HG02610 (cell line): ENCODE results near the gene PEA15.
A peak's percentile ranks its signal among the peaks of the same experiment; 100 is the strongest.

Experiments used
- ATAC-seq: cut with Tn5 transposase; IDR thresholded peaks from one replicate; pipeline ENCODE4 v1.9.1; 2021; ENCODE audit warnings: mild to moderate bottlenecking, moderate library complexity; ENCODE audit not compliant: unreplicated experiment

Gene PEA15, protein sequence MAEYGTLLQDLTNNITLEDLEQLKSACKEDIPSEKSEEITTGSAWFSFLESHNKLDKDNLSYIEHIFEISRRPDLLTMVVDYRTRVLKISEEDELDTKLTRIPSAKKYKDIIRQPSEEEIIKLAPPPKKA

DNA sequence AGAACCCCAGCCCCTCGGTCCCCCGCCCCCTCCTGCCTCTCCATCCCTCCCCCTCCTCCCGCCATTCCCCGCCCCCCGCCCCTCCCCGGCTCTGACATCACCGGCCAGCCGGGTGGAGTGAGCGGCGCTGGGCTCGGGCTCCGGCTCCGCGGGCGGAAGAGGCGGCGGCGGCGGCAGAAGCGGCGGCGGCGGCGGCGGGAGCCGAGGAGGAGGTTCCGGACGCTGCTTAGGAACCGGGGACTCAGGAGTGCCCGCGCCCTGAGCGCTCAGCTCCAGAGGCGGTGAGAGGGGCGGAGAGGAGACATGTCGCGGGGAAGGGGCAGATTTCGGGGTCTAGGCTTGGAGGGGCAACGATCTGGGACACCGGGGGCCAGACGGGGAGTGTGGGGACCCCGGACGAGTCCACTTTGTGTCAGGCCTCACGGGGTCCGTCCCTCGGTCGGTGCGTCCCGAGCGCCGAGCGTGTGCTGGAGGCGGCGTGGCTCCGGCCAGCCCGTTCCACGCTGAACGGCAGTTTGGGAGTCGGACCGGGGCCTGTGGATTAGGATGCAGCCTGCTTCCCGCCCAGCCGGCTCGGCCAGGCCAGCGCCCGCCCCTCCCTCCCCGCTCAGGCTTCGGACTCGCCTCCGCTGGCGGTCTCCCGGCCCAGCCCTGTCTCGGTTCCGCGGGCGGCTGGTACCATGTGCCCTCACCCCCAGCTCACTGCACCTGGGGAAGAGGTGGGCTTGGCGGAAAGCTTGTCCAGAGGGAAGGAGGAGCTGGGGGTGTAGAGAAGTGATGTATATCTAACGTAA lies at the start of gene PEA15:
Gene PEA15, plus strand, starts transcription at position 143 of the 794 bp plus-strand sequence. CDS start 6,161 bp downstream, outside the sequence.
- ATAC-seq, result peak; percentile 42

DNA sequence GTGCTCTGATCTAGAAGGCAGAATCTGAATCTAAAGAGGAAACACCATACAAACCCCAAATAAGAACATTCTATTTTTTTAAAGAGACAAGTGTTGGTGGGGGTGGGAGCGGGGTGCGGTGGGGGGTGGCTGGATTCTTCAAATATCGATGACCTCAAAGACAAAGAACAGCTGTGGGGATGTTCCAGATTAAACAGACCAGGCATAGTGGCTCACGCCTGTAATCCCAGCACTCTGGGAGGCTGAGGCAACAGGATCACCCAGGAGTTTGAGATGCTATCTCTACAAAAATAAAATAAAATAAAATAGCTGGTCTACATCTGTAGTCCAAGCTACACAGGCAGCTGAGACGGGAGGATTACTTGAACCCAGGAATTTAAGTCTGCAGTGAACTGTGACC lies 48.8 kb upstream of the PEA15 start:
- ATAC-seq, result no peak

DNA sequence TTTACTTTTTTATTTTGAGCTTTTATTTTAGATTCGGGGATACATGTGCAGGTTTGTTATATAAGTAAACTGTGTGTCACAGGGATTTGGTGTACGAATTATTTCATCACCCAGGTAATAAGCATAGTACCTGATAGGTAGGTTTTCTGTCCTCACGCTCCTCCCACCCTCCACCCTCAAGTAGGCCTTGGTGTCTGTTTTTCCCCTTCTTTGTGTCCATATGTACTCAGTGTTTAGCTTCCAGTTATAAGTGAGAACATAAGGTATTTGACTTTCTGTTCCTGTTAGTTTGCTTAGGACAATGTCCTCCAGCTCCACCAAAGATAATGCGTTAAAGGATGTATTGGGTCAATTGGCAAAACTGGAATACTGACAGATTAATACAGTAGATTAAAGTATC lies 48.0 kb upstream of the PEA15 start:
- no peak for ATAC-seq

DNA sequence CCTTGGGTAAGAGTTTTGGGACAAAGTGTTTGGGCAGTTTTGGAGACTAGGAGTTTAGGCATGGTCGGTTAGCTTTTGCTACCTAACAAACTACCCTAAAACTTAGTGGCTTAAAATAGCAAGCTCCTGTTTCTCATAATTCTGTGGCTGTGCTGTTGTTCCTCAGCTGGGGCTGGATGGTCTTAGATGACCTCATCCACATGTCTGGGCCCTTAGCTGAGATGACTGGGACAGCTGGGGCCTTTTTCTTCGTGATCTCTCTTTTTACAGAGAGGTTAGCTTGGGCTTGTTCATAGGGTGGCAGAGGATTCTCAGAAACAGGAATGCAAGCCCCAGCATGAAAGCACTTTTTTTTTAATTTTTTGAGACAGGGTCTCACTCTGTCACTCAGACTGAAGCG lies 47.2 kb upstream of the PEA15 start:
- ATAC-seq, result no peak

DNA sequence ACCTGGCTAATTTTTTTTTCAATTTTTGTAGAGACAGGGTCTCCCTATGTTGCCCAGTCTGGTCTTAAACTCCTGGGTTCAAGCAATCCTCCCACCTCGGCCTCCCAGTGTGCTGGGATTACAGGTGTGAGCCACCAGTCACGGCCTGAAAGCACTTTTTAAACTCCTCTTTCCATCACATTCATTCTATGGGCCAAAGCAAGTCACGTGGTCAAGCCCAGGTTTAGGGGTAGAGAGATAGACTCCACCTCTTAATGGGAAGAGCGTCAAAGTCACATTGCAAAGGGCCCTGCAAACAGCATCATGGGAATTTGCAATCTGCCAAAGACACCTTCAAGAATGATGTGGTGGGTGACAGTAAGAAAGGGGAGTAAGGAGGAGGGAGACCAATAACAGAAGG lies 46.6 kb upstream of the PEA15 start:
- no peak for ATAC-seq

DNA sequence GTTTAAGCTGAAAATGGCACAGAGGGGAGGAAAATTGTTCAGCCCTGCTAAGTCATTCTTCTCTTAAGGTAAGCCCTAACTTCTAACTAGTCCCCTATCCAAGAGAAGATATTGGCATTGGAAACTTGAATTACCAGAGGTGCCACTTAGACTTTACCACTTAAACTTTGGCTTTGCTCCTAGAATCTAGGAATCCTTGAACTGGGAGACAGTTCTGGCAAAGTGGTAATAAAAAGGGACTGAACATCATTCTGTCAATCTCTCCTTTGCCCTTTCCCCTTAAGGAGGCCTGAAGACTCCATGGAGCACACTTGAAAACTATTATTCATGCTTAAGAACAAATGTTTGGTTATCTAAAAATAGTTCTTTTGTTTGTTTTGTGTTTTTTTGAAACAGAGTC lies 45.3 kb upstream of the PEA15 start:
- ATAC-seq, result no peak

DNA sequence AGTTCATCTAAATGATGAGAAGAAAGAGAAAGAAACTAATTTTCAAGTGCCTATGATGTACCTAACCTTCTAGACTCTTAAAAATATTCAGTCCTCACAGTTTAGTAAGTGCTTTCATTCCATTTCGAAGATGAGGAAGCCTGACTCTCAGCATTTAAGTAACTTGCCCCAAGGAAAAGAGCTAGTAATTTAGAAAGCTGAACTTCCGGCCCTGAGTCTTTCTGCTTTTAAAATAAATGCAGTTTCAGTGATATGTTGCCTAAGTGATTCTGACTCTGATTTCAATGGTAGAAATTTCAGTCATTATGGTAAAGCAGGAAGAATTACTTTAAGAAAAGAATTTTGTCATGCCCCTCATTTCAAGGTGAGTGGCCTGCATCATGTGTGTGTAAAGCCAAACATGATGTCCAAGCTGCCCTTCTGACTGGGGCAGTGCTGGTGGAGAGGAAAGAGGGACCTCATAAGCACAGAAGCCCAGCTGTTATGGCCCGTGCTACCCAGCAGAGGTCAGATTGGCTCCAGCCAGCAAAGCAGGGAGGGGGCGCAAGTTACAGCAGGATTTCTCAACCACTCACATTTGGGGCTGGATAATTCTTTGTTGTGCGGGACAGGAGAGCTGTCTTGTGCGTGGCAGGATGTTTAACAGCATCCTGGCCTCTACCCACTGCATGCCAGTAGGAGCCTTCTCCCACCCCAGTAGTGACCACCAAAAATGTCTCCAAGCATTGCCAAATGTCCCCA lies 43.0 kb upstream of the PEA15 start:
- ATAC-seq, result no peak

DNA sequence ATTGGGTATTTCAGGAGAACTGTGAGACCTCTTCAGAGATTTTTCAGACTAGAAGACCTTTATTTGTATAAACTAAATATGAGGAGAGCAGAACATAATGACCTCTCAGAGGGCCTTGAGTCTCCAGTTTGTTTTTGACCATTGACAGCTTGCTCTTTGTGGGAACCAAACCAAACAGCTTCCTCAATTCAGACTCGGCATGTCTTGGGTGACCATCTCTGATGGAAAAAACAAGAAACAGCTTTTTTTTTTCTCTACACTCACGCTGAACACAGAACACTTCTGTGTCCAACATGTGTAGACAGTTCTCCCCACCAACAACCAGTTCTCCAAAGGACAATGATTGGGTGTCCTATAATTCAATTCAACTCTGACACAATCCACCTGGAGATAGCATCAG lies 42.3 kb upstream of the PEA15 start:
- no peak for ATAC-seq

DNA sequence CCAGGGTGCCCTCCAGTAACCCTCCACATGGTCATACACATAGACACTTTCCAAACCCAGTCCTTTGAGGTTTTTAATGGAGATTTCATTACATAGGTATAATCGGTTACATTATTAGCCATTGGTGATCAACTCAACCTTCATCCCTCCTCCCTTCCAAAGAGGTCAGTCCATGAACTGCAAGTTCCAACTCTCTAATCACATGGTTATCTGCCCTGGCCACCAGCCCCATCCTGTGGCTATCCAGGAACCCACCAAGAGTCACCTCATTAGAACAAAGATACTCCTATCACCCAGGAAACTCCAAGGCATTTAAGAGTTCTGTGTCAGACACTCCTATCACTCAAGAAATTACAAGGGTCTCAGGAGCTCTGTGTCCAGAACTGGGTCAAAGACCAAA lies 41.6 kb upstream of the PEA15 start:
- no peak for ATAC-seq

DNA sequence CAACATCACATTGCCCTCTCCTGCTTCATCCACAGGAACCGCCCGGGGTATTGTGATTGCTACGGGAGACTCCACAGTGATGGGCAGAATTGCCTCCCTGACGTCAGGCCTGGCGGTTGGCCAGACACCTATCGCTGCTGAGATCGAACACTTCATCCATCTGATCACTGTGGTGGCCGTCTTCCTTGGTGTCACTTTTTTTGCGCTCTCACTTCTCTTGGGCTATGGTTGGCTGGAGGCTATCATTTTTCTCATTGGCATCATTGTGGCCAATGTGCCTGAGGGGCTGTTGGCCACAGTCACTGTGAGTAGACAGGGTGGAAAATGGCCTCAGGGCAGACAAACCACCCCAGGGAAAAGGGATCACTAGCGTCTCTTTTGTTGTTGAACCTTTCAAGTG lies 41.1 kb upstream of the PEA15 start:
- ATAC-seq, result no peak

DNA sequence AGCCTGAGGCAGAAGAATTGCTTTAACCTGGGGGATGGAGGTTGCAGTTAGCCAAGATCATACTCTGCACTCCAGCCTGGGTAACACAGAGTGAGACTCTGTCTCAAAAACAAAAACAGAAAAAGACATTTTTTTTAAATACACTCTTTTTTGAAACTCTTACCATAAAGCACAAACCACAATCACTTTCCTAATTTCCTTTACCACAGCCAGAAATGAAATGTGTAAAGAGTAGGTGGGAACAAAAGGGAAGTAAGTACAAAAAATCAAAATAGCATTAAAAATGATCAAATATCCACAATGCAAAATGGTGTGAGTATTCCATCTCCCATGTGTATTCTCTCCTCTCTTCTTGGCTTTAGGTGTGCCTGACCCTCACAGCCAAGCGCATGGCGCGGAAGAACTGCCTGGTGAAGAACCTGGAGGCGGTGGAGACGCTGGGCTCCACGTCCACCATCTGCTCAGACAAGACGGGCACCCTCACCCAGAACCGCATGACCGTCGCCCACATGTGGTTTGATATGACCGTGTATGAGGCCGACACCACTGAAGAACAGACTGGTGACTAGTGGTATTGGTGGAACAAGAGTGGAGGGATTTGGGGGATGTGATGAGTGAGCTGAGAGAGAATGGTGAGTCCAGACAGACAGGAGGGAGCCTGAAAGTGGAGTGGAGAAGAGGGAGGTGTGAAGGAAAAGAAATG lies 38.9 kb upstream of the PEA15 start:
- ATAC-seq, result no peak

DNA sequence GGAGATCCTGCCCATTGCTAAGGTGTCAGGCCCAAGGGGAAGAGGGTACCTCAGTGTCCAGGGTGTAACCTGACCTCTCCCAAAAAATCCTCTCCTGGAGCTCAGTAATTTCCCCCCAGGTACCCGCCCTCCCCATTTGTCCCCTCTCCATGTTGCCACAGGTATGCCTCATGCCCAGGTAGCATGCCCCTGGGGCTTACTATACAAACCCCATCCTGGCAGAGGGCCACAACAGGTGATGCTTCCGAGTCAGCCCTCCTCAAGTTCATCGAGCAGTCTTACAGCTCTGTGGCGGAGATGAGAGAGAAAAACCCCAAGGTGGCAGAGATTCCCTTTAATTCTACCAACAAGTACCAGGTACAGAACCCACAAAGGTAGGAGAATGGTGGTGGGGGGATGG lies 38.1 kb upstream of the PEA15 start:
- no peak for ATAC-seq

DNA sequence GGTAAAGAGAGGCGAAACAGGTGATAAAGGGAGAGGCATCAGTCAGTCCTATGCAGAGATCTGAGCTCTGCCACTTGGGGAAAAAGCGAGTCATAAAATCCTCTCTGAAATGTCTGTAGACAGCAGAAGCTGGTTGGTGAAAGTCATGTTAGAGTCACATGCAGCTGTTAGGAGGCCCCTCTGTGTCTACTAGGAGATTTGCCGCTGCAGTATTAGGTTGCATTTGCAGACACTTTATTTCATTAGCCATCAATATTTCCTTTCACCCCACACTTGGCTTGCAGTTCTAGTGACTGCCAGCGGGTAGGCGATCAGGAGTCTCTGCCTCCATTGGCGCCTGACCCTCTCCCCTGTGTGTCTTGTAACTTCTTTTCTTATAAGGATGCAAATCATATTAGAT lies 37.6 kb upstream of the PEA15 start:
- no peak for ATAC-seq

DNA sequence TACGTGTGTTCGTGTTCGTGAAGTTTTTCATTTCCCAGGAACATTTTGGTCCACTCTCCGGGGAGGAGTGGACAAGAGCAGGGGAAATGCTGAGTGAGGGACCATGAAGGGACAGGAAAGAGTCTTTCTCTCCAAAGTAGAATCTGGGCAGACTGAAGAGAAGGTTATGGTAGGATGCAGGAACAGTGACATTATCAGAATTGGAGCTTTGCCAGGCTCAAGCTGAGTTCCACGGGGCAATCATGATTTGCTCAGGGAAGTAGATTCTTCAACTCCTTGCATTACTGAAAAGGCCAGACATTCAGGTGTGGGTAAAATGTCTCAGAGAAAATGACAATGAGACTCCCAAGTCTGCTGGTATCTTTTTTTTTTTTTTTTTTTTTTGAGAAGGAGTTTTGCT lies 37.2 kb upstream of the PEA15 start:
- ATAC-seq, result no peak

DNA sequence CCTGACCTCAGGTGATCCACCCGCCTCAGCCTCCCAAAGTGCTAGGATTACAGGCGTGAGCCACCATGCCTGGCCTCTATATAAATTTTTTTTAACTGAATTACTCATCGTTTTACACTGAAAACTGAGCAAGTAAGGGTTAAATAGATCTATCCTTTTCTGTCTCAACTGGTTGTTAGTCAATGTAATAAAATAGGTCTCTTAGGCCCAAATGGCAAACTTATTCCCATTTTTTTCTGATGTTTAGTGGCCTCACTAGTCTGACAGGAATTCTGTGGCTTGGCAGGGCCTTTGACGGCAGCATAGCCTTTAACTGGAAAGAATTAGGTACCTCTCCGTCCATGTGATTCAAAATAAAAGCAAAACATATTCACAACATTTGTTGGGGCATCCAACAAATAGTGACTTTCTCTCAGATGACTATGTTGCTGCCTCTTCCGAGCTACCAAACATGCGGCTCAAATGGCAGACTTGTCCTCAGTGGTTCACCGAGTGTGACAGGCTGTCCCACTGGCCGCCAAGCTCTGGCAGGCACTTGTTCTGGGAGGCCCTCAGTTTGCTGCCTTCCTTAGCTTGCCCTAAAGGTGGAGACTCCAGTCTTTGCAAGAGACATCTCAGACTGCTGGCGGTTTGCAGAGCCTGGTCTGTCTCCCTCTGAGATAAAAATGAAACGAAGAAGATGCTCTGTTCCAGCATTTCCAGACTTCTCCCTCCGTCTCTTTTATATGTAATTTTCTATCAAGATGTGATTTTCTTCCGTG lies 36.4 kb upstream of the PEA15 start:
- ATAC-seq, result no peak

DNA sequence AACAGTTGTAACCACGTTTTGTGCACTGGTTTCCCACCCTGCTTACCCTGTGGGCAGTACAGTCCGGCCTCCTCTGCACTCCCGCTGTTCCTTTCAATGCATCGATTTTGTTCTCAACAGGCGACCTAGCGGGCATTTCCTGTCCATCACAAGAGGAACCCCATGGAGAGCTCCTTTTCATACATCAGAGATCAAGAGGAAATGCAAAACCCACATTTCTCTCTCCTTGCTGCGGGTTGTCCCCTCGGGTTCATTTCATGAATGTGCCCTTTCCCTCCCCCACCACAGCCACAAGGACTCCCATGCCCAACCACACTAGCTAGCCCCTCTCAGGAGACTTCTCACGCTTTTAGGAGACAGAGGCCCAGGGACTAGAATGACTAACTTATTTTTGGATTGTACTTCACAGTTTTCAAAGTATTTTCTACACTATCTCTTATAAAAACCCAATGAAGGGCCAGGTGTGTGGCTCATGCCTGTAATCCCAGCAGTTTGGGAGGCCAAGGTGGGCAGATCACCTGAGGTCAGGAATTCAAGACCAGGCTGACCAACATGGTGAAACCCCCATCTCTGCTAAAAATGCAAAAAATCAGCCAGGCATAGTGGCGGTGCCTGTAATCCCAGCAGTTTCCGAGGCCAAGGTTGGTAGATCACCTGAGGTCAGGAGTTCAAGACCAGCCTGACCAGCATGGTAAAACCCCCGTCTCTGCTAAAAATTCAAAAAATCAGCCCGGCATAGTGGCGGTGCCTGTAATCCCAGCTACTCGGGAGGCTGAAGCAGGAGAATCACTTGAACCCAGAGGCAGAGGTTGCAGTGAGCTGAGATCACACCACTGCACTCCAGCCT lies 35.4 kb upstream of the PEA15 start:
- peak; percentile 80 for ATAC-seq

DNA sequence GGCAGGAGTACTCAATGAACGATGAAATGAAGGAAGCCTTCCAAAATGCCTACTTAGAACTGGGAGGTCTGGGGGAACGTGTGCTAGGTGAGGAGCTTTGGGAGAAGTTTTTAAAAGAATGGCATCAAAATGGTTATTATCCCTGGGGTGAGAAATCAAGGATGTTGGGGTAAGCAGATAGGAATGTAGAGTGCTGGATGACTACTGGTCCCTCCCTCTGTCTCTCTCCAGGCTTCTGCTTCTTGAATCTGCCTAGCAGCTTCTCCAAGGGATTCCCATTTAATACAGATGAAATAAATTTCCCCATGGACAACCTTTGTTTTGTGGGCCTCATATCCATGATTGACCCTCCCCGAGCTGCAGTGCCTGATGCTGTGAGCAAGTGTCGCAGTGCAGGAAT lies 33.8 kb upstream of the PEA15 start:
- no peak for ATAC-seq

DNA sequence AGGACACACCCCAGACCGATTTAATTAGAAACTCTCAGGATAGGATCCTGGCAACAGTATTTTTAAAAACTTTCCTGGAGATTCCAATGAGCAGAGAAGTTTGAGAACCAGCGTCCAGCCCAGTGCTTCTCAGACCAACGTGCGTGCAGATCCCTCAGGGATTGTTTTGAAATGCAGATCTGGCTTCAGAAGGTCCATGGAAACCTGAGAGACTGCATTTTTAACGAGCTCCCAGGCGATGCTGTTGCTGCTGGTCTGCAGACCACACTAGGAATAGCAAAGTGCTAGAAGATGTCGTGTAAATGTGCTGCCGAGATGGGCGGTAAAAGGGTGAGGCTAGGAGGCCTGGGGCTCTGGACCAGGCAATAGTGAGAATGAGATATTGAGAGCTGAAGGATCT lies 33.2 kb upstream of the PEA15 start:
- no peak for ATAC-seq

DNA sequence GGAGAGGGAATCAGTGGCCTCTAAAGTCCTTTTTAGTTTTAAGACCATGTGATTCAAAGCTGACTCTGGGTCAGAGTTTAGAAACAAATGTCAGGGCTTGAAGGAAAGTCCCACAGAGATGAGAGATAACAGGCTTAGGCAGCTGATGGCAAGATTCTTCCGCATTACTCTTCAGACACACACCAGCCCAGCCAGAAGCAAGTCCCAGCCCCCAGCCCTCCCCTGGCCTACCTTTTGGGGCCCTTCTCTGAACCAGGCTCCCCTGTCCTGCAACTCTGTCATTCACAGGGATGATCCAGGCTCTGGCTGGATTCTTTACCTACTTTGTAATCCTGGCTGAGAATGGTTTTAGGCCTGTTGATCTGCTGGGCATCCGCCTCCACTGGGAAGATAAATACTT lies 28.0 kb upstream of the PEA15 start:
- ATAC-seq, result no peak

DNA sequence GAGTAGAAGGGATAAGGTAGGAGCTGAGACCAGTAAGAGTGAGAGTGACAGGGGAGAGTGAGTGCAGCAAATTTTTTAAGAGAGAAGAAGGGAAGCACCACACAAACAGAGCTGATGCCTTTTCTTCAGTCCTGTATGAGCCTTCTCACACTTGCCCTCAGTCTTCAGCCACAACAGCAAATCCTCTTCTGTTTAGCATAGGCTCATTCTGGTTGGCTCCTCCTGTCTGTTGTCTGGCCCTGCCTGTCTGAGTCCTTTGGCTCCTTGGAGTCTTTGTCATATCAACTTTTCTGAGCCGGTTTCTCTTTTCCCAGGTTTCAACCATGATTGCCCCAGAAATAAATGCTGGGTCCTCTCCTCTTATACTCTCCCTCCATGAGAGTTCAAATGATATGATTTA lies 27.5 kb upstream of the PEA15 start:
- ATAC-seq, result no peak
